ENCODE results near the gene BHLHA15. TPM values are rescaled to one million over a fixed set of nuclear protein-coding genes. Genes with fewer than 3 reads are reported as not detected.

BHLHA15 gene
- total and polyA plus RNA-seq, 2 of the 8 experiments (the other 6 are each of a cell fraction or from before 2014, with no cell fraction given), result 1.1 to 2.7 TPM

DNA sequence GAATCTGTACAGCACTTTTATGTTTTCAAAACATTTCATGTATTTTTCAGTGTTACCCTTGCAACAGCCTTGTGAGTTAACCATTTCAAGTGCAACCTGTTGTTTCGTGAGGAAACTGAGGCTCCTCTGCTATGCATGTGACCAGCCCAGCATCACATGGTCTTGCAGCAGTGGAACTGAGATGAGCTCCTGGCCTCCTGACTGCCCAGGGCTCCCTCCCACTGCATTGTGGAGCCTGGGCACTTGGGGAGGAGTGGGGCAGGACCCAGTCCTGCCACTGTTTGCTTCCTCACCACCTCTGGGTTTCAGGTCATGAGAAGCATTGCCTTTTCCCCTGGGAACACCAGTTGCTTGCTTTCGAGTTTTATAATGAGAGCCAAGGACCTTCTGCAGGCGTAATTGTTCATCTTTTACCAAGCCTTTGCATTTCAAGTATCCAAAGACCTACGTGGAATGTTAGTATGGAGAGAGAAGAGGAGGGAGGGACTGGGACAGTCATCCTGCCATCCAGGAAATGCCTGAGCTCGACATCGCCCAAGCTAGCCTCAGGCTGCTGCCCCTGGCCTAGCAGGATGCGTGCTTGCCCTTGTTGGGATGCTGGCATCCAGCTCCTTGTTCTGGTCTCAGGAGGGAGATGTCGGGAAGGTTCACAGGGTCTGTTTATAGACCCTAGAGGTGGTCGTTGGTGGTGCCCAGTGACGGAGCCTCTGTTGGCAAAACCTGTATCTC is 32.3 kb upstream of the BHLHA15 start (continued):
- TF ChIP-seq CHD7 (IDR thresholded peaks at IDR 0.05; ENCODE audit: insufficient replicate concordance, low read length) (no peak), CHD2 (IDR thresholded peaks at IDR 0.05; ENCODE audit: low read length) (no peak), HDAC2 (IDR thresholded peaks at IDR 0.05; ENCODE audit: borderline replicate concordance in 1 of 2, low read depth in 2 of 2, low read length in 2 of 2) (no peak), CHD1 (IDR thresholded peaks at IDR 0.05; ENCODE audit: low read depth, low read length) (no peak), POU5F1 (IDR thresholded peaks at IDR 0.05; ENCODE audit: low read depth, low read length) (no peak), BCL11A (IDR thresholded peaks at IDR 0.05; ENCODE audit: low read depth in 2 of 2, low read length in 2 of 2) (no peak)

Measured in H1 (cell line).